HepG2 (cell line): ENCODE data around the gene ACTN1. TPM values are rescaled to one million over a fixed set of nuclear protein-coding genes. Genes with fewer than 3 reads are reported as not detected.

ENCODE experiments used
- ATAC-seq: fragments of 200-7000 bp; cut with Tn5 transposase; 3 replicates; pipeline ENCODE4 v1.9.1; 2020; ENCODE audit warnings: mild to moderate bottlenecking, moderate library complexity
- BruUV-seq: library from RNA; stranded (reverse); fragments of 400-500 nt; replicated peaks from 2 replicates; lab custom pipeline; 2021; lab: Mats Ljungman, UMichigan
- CTCF ChIA-PET: fragments of 300-600 bp; formaldehyde crosslinking; extraction: SDS; loops from one replicate; lab custom pipeline; 2021; ENCODE audit warnings: low total read pairs, inconsistent platforms, low intra/inter-chr PET ratio; lab: Yijun Ruan, JAX
- POLR2A ChIA-PET: fragments of 350-600 bp; sonication (Branson Sonifier 250); formaldehyde crosslinking; loops from one replicate; lab custom pipeline; 2020; ENCODE audit warnings: antibody characterized with exemption, inconsistent platforms; lab: Yijun Ruan, JAX
- DNase-seq: peaks from one replicate; pipeline ENCODE4 v3.0.0-alpha.2; 2015; ENCODE audit warnings: low spot score
- FAIRE-seq: peaks from 3 replicates; lab custom pipeline; 2011; peaks lifted over from hg19 to GRCh38; lab: Jason Lieb, UNC
- H2AFZ ChIP-seq: one replicate; pipeline ENCODE4 v1.6.1; 2011; ENCODE audit warnings: low read length, inconsistent platforms
- H3K27ac ChIP-seq: fragments of 300-600 bp; 3 replicates; pipeline ENCODE4 v1.8.0; 2011; ENCODE audit warnings: mixed run types, mild to moderate bottlenecking, mixed read lengths, low read length, inconsistent platforms; ENCODE audit not compliant: insufficient read depth; ENCODE audit errors: extremely low read length
- H3K27me3 ChIP-seq, 2 experiments: fragments of 200-600 bp in 1 of 2; 2 replicates in 1 of 2; 3 replicates in 1 of 2; pipeline versions ENCODE4 v1.6.0 to v1.8.0; 2011; ENCODE audit warnings: low read length in 2 of 2, mild to moderate bottlenecking in 2 of 2, moderate library complexity in 2 of 2, inconsistent platforms in 1 of 2; ENCODE audit not compliant: insufficient read depth in 2 of 2, control insufficient read depth in 1 of 2
- H3K36me3 ChIP-seq, 2 experiments: fragments of 200-600 bp in 1 of 2; replicated peaks in 1 of 2; 2 replicates in 1 of 2; 3 replicates in 1 of 2; pipeline versions ENCODE4 v1.5.1 to v1.8.0; 2011; ENCODE audit warnings: low read length in 2 of 2, inconsistent platforms in 1 of 2; ENCODE audit not compliant: insufficient read depth in 2 of 2, control insufficient read depth in 1 of 2
- H3K4me1 ChIP-seq: 2 replicates; pipeline ENCODE4 v1.5.1; 2012; ENCODE audit warnings: low read length, inconsistent platforms; ENCODE audit not compliant: insufficient read depth
- H3K4me2 ChIP-seq: 2 replicates; pipeline ENCODE4 v1.6.0; 2011; ENCODE audit warnings: low read depth, low read length, inconsistent platforms
- H3K4me3 ChIP-seq, 3 experiments: fragments of 200-600 bp in 1 of 3; sonication (generic), shearing (Covaris generic) in 1 of 3; replicated peaks in 1 of 3; 2 replicates each; pipeline ENCODE4 v1.5.1; 2011 to 2016; ENCODE audit warnings: low read length in 3 of 3, inconsistent platforms in 2 of 3, low read depth in 2 of 3, mild to moderate bottlenecking in 2 of 3, control low read depth in 1 of 3, mixed read lengths in 1 of 3; ENCODE audit not compliant: insufficient read depth in 1 of 3
- H3K79me2 ChIP-seq: one replicate; pipeline ENCODE4 v1.6.1; 2011; ENCODE audit warnings: low read length, inconsistent platforms; ENCODE audit not compliant: insufficient read depth
- H3K9ac ChIP-seq: 2 replicates; pipeline ENCODE4 v1.6.0; 2011; ENCODE audit warnings: mild to moderate bottlenecking, low read depth, low read length, inconsistent platforms; ENCODE audit not compliant: insufficient read depth
- H3K9me3 ChIP-seq: 2 replicates; pipeline ENCODE4 v1.5.1; 2012; ENCODE audit warnings: mild to moderate bottlenecking, low read length
- H4K20me1 ChIP-seq: 2 replicates; pipeline ENCODE4 v1.6.0; 2011; ENCODE audit warnings: inconsistent platforms, mild to moderate bottlenecking, low read length, moderate library complexity; ENCODE audit not compliant: insufficient read depth
- ARID2 ChIP-seq: sonication (generic); formaldehyde crosslinking; IDR thresholded peaks from 2 replicates; pipeline ENCODE4 v1.8.1; 2022; ENCODE audit warnings: mild to moderate bottlenecking, missing genetic modification reagents, borderline replicate concordance
- CHD4 ChIP-seq: fragments of 200-600 bp; sonication (generic); IDR thresholded peaks from 2 replicates; pipeline ENCODE4 v1.7.0; 2017; ENCODE audit warnings: mild to moderate bottlenecking, low read length, borderline replicate concordance
- HHEX ChIP-seq: IDR thresholded peaks from 2 replicates; pipeline ENCODE4 v1.6.1; 2016; ENCODE audit warnings: control low read depth
- SIN3B ChIP-seq: fragments of 150-350 bp; IDR thresholded peaks from 2 replicates; pipeline ENCODE4 v1.6.1; 2014; ENCODE audit warnings: low read length
- ZNF121 ChIP-seq: sonication (generic); formaldehyde crosslinking; IDR thresholded peaks from 2 replicates; pipeline ENCODE4 v1.5.0; 2020; ENCODE audit warnings: mild to moderate bottlenecking, missing genetic modification reagents
- ZNF672 ChIP-seq: sonication (generic); formaldehyde crosslinking; IDR thresholded peaks from 2 replicates; pipeline ENCODE4 v1.8.1; 2022; ENCODE audit warnings: missing genetic modification reagents
- WGBS: methylation state at CpG from one replicate; pipeline ENCODE4 v1.1.6; 2017; ENCODE audit warnings: low lambda C conversion rate; 5-methylcytosine and 5-hydroxymethylcytosine counted together
- in situ Hi-C: cut with HindIII; loops from 2 replicates; pipeline ENCODE4 v1.10.0; 2017; ENCODE audit warnings: low pct_unique_long_range_greater_than_20kb; ENCODE audit not compliant: extremely low pct_ligation_motif_present
- intact Hi-C: fragments of 100-400 bp; cut with micrococcal nuclease; formaldehyde crosslinking; loops from one replicate; pipeline ENCODE4 v1.10.0; 2022; ENCODE audit not compliant: unreplicated experiment
- polyA plus RNA-seq, 8 experiments: library from polyadenylated mRNA; depleted of rRNA in 3 of 8; stranded (reverse) in 7 of 8; unstranded in 1 of 8; fragments of >200 nt; fragmentation: Illumina TruSeq in 4 of 8; extraction: Trizol in 4 of 8; gene quantifications; 2 replicates each; pipeline versions ENCODE4 v1.2.1 to v1.2.3, GENCODE V29; 2011 to 2016; ENCODE audit warnings: low read depth in 4 of 8, missing spikeins in 1 of 8, mixed read lengths in 1 of 8; ENCODE audit not compliant: insufficient read depth in 1 of 8
- total RNA-seq, 5 experiments: library from RNA; depleted of rRNA; stranded (reverse); fragments of >200 nt; fragmentation: Illumina TruSeq; extraction: Trizol; gene quantifications; 2 replicates each; pipeline ENCODE4 v1.2.3, GENCODE V29; 2016; ENCODE audit warnings: low read depth in 1 of 5
- TF ChIP-seq, protein P1 (sequence below): sonication (generic); formaldehyde crosslinking; IDR thresholded peaks from 2 replicates; pipeline ENCODE4 v1.4.0; 2020; ENCODE audit warnings: missing genetic modification reagents
- TF ChIP-seq, protein P2 (sequence below): sonication (generic); formaldehyde crosslinking; IDR thresholded peaks from 2 replicates; pipeline ENCODE4 v1.5.1; 2020; ENCODE audit warnings: missing genetic modification reagents, mild to moderate bottlenecking, borderline replicate concordance
- TF ChIP-seq, protein P3 (sequence below): sonication (generic); formaldehyde crosslinking; IDR thresholded peaks from 2 replicates; pipeline ENCODE4 v1.4.0; 2020; ENCODE audit warnings: low read depth, mild to moderate bottlenecking, missing genetic modification reagents
- TF ChIP-seq, protein P4 (sequence below): sonication (generic); formaldehyde crosslinking; IDR thresholded peaks from 2 replicates; pipeline ENCODE4 v1.8.1; 2023; ENCODE audit warnings: mild to moderate bottlenecking, missing genetic modification reagents
- TF ChIP-seq, protein P5 (sequence below): sonication (generic); formaldehyde crosslinking; IDR thresholded peaks from 2 replicates; pipeline ENCODE4 v1.5.0; 2020; ENCODE audit warnings: mild to moderate bottlenecking, low read depth, missing genetic modification reagents, borderline replicate concordance

ACTN1 gene
- total and polyA plus RNA-seq, 2 of the 13 experiments (the other 11 are each of a cell fraction or from before 2014, with no cell fraction given), result 58.6 to 162 TPM

DNA sequence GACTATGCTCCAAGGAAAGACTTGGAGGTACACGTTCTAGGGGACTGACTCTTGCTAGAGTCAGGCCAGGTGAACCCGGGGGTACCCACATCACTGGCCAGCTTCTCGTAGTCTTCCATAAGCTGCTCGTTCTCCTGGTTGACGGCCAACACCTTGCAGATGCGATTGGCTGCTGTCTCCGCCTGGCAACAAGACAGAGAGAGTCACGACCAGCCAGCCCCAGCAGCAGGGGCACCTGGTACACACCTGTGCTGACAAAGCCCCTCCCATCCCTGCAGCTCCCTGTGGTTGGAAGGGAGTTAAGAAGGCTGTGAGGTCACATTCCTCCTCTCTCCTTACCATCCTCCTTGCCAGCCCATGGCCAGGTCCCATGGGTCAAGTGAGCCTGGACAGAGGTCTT is 85.5 kb downstream of the ACTN1 start:
- H3K4me3 ChIP-seq, result no peak overlapping the region
- TF ChIP-seq, protein P1, sequence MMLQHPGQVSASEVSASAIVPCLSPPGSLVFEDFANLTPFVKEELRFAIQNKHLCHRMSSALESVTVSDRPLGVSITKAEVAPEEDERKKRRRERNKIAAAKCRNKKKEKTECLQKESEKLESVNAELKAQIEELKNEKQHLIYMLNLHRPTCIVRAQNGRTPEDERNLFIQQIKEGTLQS, result no peak
- TF ChIP-seq ZNF672 (CRISPR knock-in tag), result no peak
- TF ChIP-seq CHD4, result no peak
- no peak for TF ChIP-seq ZNF121
- no peak for DNase-seq
- no peak for FAIRE-seq
- H2AFZ ChIP-seq, result no peak overlapping the region
- H3K4me1 ChIP-seq, result peaks cover 13% of the 10 kb centered on the region
- no peak overlapping the region for H3K4me2 ChIP-seq
- ChIA-PET POLR2A (no interaction called here), CTCF (no interaction called here)
- no peaks in the 10 kb centered on the region for H3K79me2 ChIP-seq
- in situ Hi-C loops (no loop called here), intact Hi-C loops (no loop called here)
- H4K20me1 ChIP-seq, result no peaks in the 10 kb centered on the region; the same call in 1 of the 2 replicates
- whole genome bisulfite sequencing, result no CpG with 5 or more reads among the region's 8 CpGs
- H3K27me3 ChIP-seq, result no peaks in the 10 kb centered on the region
- H3K27ac ChIP-seq, result no peak overlapping the region
- no peak for ATAC-seq
- no TSS peak for BruUV-seq
- peaks cover 54 to 97% of the 10 kb centered on the region in 2 experiments for H3K36me3 ChIP-seq
- H3K9me3 ChIP-seq, result no peaks in the 10 kb centered on the region
- H3K9ac ChIP-seq, result no peak overlapping the region

DNA sequence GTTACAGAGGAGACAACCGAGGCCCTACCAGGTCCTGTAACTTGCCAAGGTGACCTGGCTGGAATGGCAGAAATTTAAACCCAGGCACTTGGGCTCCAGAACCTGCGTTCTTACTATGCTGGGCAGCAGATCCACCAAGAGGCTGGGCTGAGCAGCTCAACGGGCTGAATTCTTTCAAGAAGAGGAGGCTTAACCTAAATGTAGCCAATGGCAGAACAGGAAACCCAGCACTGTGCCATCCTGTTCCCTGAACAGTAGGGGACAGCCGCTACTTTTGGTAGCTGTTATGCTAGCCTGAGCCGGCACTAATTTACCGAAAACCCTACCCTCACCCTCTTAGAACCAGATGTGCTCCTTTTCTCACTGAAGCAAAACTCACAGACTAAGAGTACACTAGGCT is 86.1 kb downstream of the ACTN1 start:
- H3K27ac ChIP-seq, result no peak overlapping the region
- FAIRE-seq (no peak), ATAC-seq (no peak), DNase-seq (no peak)
- H3K4me1 ChIP-seq, result peaks cover 13% of the 10 kb centered on the region
- H4K20me1 ChIP-seq, result no peaks in the 10 kb centered on the region; the same call in 1 of the 2 replicates
- no peak overlapping the region for H2AFZ ChIP-seq
- no peak overlapping the region for H3K9ac ChIP-seq
- ChIA-PET CTCF (no interaction called here), POLR2A (no interaction called here)
- BruUV-seq, result no TSS peak
- H3K4me3 ChIP-seq, result no peak overlapping the region
- no peaks in the 10 kb centered on the region for H3K9me3 ChIP-seq
- intact Hi-C loops, result no loop called here
- peaks cover 54 to 98% of the 10 kb centered on the region in 2 experiments for H3K36me3 ChIP-seq
- WGBS, result 75% methylated on average over 4 of the region's 6 CpGs
- H3K4me2 ChIP-seq, result no peak overlapping the region
- no peaks in the 10 kb centered on the region for H3K79me2 ChIP-seq
- H3K27me3 ChIP-seq, result no peaks in the 10 kb centered on the region
- in situ Hi-C loops, result no loop called here
- TF ChIP-seq SIN3B, result no peak
- no peak for TF ChIP-seq HHEX (CRISPR knock-in tag)
- no peak for TF ChIP-seq ARID2
- TF ChIP-seq, protein P2, sequence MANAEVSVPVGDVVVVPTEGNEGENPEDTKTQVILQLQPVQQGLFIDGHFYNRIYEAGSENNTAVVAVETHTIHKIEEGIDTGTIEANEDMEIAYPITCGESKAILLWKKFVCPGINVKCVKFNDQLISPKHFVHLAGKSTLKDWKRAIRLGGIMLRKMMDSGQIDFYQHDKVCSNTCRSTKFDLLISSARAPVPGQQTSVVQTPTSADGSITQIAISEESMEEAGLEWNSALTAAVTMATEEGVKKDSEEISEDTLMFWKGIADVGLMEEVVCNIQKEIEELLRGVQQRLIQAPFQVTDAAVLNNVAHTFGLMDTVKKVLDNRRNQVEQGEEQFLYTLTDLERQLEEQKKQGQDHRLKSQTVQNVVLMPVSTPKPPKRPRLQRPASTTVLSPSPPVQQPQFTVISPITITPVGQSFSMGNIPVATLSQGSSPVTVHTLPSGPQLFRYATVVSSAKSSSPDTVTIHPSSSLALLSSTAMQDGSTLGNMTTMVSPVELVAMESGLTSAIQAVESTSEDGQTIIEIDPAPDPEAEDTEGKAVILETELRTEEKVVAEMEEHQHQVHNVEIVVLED (CRISPR knock-in tag), result no peak
- TF ChIP-seq, protein P3, sequence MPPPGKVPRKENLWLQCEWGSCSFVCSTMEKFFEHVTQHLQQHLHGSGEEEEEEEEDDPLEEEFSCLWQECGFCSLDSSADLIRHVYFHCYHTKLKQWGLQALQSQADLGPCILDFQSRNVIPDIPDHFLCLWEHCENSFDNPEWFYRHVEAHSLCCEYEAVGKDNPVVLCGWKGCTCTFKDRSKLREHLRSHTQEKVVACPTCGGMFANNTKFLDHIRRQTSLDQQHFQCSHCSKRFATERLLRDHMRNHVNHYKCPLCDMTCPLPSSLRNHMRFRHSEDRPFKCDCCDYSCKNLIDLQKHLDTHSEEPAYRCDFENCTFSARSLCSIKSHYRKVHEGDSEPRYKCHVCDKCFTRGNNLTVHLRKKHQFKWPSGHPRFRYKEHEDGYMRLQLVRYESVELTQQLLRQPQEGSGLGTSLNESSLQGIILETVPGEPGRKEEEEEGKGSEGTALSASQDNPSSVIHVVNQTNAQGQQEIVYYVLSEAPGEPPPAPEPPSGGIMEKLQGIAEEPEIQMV (CRISPR knock-in tag), result no peak
- TF ChIP-seq, protein P4, sequence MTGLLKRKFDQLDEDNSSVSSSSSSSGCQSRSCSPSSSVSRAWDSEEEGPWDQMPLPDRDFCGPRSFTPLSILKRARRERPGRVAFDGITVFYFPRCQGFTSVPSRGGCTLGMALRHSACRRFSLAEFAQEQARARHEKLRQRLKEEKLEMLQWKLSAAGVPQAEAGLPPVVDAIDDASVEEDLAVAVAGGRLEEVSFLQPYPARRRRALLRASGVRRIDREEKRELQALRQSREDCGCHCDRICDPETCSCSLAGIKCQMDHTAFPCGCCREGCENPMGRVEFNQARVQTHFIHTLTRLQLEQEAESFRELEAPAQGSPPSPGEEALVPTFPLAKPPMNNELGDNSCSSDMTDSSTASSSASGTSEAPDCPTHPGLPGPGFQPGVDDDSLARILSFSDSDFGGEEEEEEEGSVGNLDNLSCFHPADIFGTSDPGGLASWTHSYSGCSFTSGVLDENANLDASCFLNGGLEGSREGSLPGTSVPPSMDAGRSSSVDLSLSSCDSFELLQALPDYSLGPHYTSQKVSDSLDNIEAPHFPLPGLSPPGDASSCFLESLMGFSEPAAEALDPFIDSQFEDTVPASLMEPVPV (CRISPR knock-in tag), result no peak
- TF ChIP-seq, protein P5, sequence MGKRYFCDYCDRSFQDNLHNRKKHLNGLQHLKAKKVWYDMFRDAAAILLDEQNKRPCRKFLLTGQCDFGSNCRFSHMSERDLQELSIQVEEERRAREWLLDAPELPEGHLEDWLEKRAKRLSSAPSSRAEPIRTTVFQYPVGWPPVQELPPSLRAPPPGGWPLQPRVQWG (CRISPR knock-in tag), result no peak
